OCI-LY7 (cell line): Measurements from ENCODE around the gene BICD2. TPM values are rescaled to one million over a fixed set of nuclear protein-coding genes. Genes with fewer than 3 reads are reported as not detected.

ENCODE experiments used
- BruUV-seq: library from RNA; stranded (reverse); fragments of 400-500 nt; replicated peaks from 2 replicates; lab custom pipeline; 2021; lab: Mats Ljungman, UMichigan
- CTCF ChIA-PET: fragments of 300-600 bp; sonication (Branson Sonifier 250); formaldehyde crosslinking; loops from one replicate; lab custom pipeline; 2022; ENCODE audit warnings: antibody characterized with exemption; ENCODE audit not compliant: unreplicated experiment; lab: Charles Lee
- POLR2A ChIA-PET: fragments of 300-600 bp; sonication (Branson Sonifier 250); formaldehyde crosslinking; loops from one replicate; lab custom pipeline; 2022; ENCODE audit warnings: antibody characterized with exemption; lab: Charles Lee
- DNase-seq: peaks from one replicate; pipeline ENCODE4 v3.0.0-alpha.2; 2015; ENCODE audit warnings: low spot score
- H2AFZ ChIP-seq: fragments of 200-600 bp; sonication (generic), shearing (Covaris generic); 2 replicates; pipeline ENCODE4 v1.6.1; 2014; ENCODE audit warnings: mild to moderate bottlenecking, antibody characterized with exemption, low read length, moderate library complexity
- H3K27ac ChIP-seq: fragments of 200-600 bp; sonication (generic); 2 replicates; pipeline ENCODE4 v1.5.1; 2014; ENCODE audit warnings: mixed run types, low read depth, mild to moderate bottlenecking, moderate library complexity, low read length, inconsistent platforms; ENCODE audit not compliant: poor library complexity, severe bottlenecking
- H3K36me3 ChIP-seq: fragments of 200-600 bp; sonication (generic); 2 replicates; pipeline ENCODE4 v1.6.1; 2014; ENCODE audit warnings: mild to moderate bottlenecking, antibody characterized with exemption, low read length, moderate library complexity, mixed read lengths; ENCODE audit not compliant: insufficient read depth
- H3K4me1 ChIP-seq: fragments of 200-600 bp; sonication (generic); 2 replicates; pipeline ENCODE4 v1.5.1; 2014; ENCODE audit warnings: mild to moderate bottlenecking, low read length; ENCODE audit not compliant: insufficient read depth, poor library complexity, severe bottlenecking
- H3K4me2 ChIP-seq: fragments of 200-600 bp; sonication (generic); 2 replicates; pipeline ENCODE4 v1.6.1; 2014; ENCODE audit warnings: mild to moderate bottlenecking, low read length
- H3K4me3 ChIP-seq: fragments of 200-600 bp; sonication (generic); 2 replicates; pipeline ENCODE4 v1.5.1; 2014; ENCODE audit warnings: mild to moderate bottlenecking, low read depth, low read length; ENCODE audit not compliant: poor library complexity, severe bottlenecking
- H3K79me2 ChIP-seq: fragments of 200-600 bp; sonication (generic); 2 replicates; pipeline ENCODE4 v1.6.1; 2016; ENCODE audit warnings: low read depth, mild to moderate bottlenecking, low read length, moderate library complexity, mixed read lengths; ENCODE audit not compliant: insufficient read depth
- H3K9me2 ChIP-seq: fragments of 200-600 bp; sonication (generic); 2 replicates; pipeline ENCODE4 v1.6.1; 2016; ENCODE audit warnings: mild to moderate bottlenecking, low read length, mixed read lengths; ENCODE audit not compliant: insufficient read depth
- H3K9me3 ChIP-seq: fragments of 200-600 bp; sonication (generic); 2 replicates; pipeline ENCODE4 v1.6.1; 2014; ENCODE audit warnings: mild to moderate bottlenecking, mixed run types, low read length, mixed read lengths
- H4K20me1 ChIP-seq: fragments of 200-600 bp; sonication (generic); 2 replicates; pipeline ENCODE4 v1.6.1; 2014; ENCODE audit warnings: mild to moderate bottlenecking, antibody characterized with exemption, low read length, moderate library complexity, mixed read lengths; ENCODE audit not compliant: insufficient read depth
- CTCF ChIP-seq: fragments of 200-600 bp; sonication (generic); conservative IDR thresholded peaks from 2 replicates; pipeline ENCODE4 v1.5.1; 2014; ENCODE audit warnings: mild to moderate bottlenecking, antibody characterized with exemption, low read length, moderate library complexity, mixed read lengths
- EZH2phosphoT487 ChIP-seq: fragments of 200-600 bp; sonication (generic); IDR thresholded peaks from 2 replicates; pipeline ENCODE4 v1.6.1; 2018; ENCODE audit warnings: low read depth, borderline replicate concordance, mild to moderate bottlenecking, mixed run types, antibody characterized with exemption, low read length, moderate library complexity, mixed read lengths
- intact Hi-C: fragments of 100-400 bp; cut with micrococcal nuclease; formaldehyde crosslinking; loops from one replicate; pipeline ENCODE4 v1.10.0; 2022; ENCODE audit not compliant: unreplicated experiment
- total RNA-seq, 2 experiments: library from RNA; depleted of rRNA in 1 of 2; stranded (reverse); fragments of >200 nt in 1 of 2; shearing (Covaris generic) in 1 of 2; gene quantifications; 2 replicates each; pipeline ENCODE4 v1.2.3, GENCODE V29; 2014 to 2022

The BICD2 gene
- total RNA-seq, 2 experiments from 2014 or later: 46.5 to 71.0 TPM

GRCh38 chr9:92740446-92740961 is 24.1 kb downstream of the BICD2 start:
- H3K36me3 ChIP-seq: no peaks in the 10 kb centered on the region
- H3K4me3 ChIP-seq: peak overlapping the region; percentile 36
- H4K20me1 ChIP-seq: peaks cover 28% of the 10 kb centered on the region
- H3K4me2 ChIP-seq: peak overlapping the region; percentile 78
- H3K9me2 ChIP-seq: no peaks in the 10 kb centered on the region
- no peak for DNase-seq
- peak overlapping the region; percentile 49 for H3K27ac ChIP-seq
- peaks cover 85% of the 10 kb centered on the region for H3K79me2 ChIP-seq
- H3K9me3 ChIP-seq: no peaks in the 10 kb centered on the region
- H3K4me1 ChIP-seq: peaks cover 62% of the 10 kb centered on the region
- intact Hi-C loops: no loop called here
- ChIA-PET POLR2A (interaction anchor here (0.8 to 1.4 kb wide), 4 partner anchors 10 to 24 kb away, joined by 3 to 6 read pairs (median 3); no protein-coding TSS in a partner anchor), CTCF (no interaction called here)
- no TSS peak for BruUV-seq
- TF ChIP-seq CTCF: no peak
- no peak for TF ChIP-seq EZH2phosphoT487
- H2AFZ ChIP-seq: no peak overlapping the region

- intact Hi-C loops: no loop called here
- no peaks in the 10 kb centered on the region for H3K9me3 ChIP-seq
- H3K27ac ChIP-seq: peak overlapping the region; percentile 49
- peaks cover 28% of the 10 kb centered on the region for H4K20me1 ChIP-seq
- H3K79me2 ChIP-seq: peaks cover 84% of the 10 kb centered on the region
- CTCF ChIA-PET: no interaction called here
- H3K4me2 ChIP-seq: peak overlapping the region; percentile 78
- H2AFZ ChIP-seq: no peak overlapping the region
- BruUV-seq: no TSS peak
- DNase-seq: no peak
- no peaks in the 10 kb centered on the region for H3K36me3 ChIP-seq
- POLR2A ChIA-PET: interaction anchor here (0.8 to 1.4 kb wide), 3 partner anchors 11 to 24 kb away, joined by 3 to 6 read pairs (median 3); no protein-coding TSS in a partner anchor
- peaks cover 62% of the 10 kb centered on the region for H3K4me1 ChIP-seq
- H3K9me2 ChIP-seq: no peaks in the 10 kb centered on the region
- H3K4me3 ChIP-seq: no peak overlapping the region
- no peak for TF ChIP-seq EZH2phosphoT487
- no peak for TF ChIP-seq CTCF
Observed at GRCh38 chr9:92740009-92740408, 24.6 kb downstream of the BICD2 start.

- H4K20me1 ChIP-seq: peaks cover 28% of the 10 kb centered on the region
- no TSS peak for BruUV-seq
- peak overlapping the region; percentile 49 for H3K27ac ChIP-seq
- H3K36me3 ChIP-seq: no peaks in the 10 kb centered on the region
- no peak for TF ChIP-seq CTCF
- no peak for TF ChIP-seq EZH2phosphoT487
- H3K79me2 ChIP-seq: peaks cover 85% of the 10 kb centered on the region
- H3K9me2 ChIP-seq: no peaks in the 10 kb centered on the region
- no peak overlapping the region for H2AFZ ChIP-seq
- intact Hi-C loops: no loop called here
- POLR2A ChIA-PET: interaction anchor here (0.8 to 1.4 kb wide), 3 partner anchors 10 to 25 kb away, joined by 3 to 6 read pairs (median 3); no protein-coding TSS in a partner anchor
- H3K4me3 ChIP-seq: no peak overlapping the region
- no peaks in the 10 kb centered on the region for H3K9me3 ChIP-seq
- CTCF ChIA-PET: no interaction called here
- peaks cover 66% of the 10 kb centered on the region for H3K4me1 ChIP-seq
- peak overlapping the region; percentile 78 for H3K4me2 ChIP-seq
- DNase-seq: no peak
Observed at GRCh38 chr9:92739346-92739970, 25.2 kb downstream of the BICD2 start.
